K562 (cell line): ENCODE results near the gene BPTF. TPM values are rescaled to one million over a fixed set of nuclear protein-coding genes. Genes with fewer than 3 reads are reported as not detected.
"Not testable (repeated sequence)": the region's sequence is repeated elsewhere in the genome, so short reads cannot be mapped to it uniquely, and the experiment has no call there.

Experiments used
- ATAC-seq: fragments of 200-7000 bp; cut with Tn5 transposase; 3 replicates; pipeline ENCODE4 v1.9.1; 2020; ENCODE audit warnings: moderate library complexity
- BruUV-seq: library from RNA; stranded (reverse); fragments of 400-500 nt; replicated peaks from 2 replicates; lab custom pipeline; 2021; lab: Mats Ljungman, UMichigan
- CTCF ChIA-PET: fragments of 300-600 bp; formaldehyde crosslinking; extraction: SDS; loops from one replicate; lab custom pipeline; 2021; ENCODE audit warnings: low intra/inter-chr PET ratio; lab: Yijun Ruan, JAX
- POLR2A ChIA-PET: fragments of 300-600, 350-650 bp; sonication (Branson Sonifier 250); formaldehyde crosslinking; extraction: SDS; loops from one replicate; lab custom pipeline; 2021; ENCODE audit warnings: antibody characterized with exemption, inconsistent platforms; lab: Yijun Ruan, JAX
- DNase-seq, 4 experiments: peaks; one replicate each; pipeline versions ENCODE4 v3.0.0 to v3.0.0-alpha.2; 2011 to 2018; ENCODE audit warnings: low spot score in 3 of 4, mixed read lengths in 3 of 4; ENCODE audit errors: extremely low read depth in 1 of 4
- FAIRE-seq: peaks from 2 replicates; lab custom pipeline; 2011; peaks lifted over from hg19 to GRCh38; lab: Jason Lieb, UNC
- H2AFZ ChIP-seq: 2 replicates; pipeline ENCODE4 v1.6.0; 2011; ENCODE audit warnings: low read depth, low read length, control low read depth, inconsistent platforms
- H3K27ac ChIP-seq: fragments of 200-600 bp; 3 replicates; pipeline ENCODE4 v1.8.0; 2011; ENCODE audit warnings: low read depth, mild to moderate bottlenecking, control low read depth, inconsistent platforms, low read length, moderate library complexity, mixed read lengths; ENCODE audit errors: extremely low read depth
- H3K27me3 ChIP-seq, 2 experiments: fragments of 300-600 bp in 1 of 2; 2 replicates in 1 of 2; 3 replicates in 1 of 2; pipeline versions ENCODE4 v1.6.0 to v1.8.0; 2011; ENCODE audit warnings: inconsistent platforms in 2 of 2, low read length in 2 of 2, mild to moderate bottlenecking in 1 of 2, mixed read lengths in 1 of 2, moderate library complexity in 1 of 2; ENCODE audit not compliant: control insufficient read depth in 2 of 2, insufficient read depth in 2 of 2
- H3K36me3 ChIP-seq: fragments of 300-600 bp; 3 replicates; pipeline ENCODE4 v1.8.0; 2011; ENCODE audit warnings: mild to moderate bottlenecking, low read length, inconsistent platforms; ENCODE audit not compliant: control insufficient read depth, insufficient read depth
- H3K4me1 ChIP-seq, 2 experiments: fragments of 200-600 bp in 1 of 2; replicated peaks in 1 of 2; 2 replicates in 1 of 2; 3 replicates in 1 of 2; pipeline versions ENCODE4 v1.5.1 to v1.8.0; 2011; ENCODE audit warnings: inconsistent platforms in 2 of 2, low read length in 2 of 2, mild to moderate bottlenecking in 1 of 2, mixed read lengths in 1 of 2, moderate library complexity in 1 of 2; ENCODE audit not compliant: control insufficient read depth in 2 of 2, insufficient read depth in 2 of 2
- H3K4me2 ChIP-seq: 2 replicates; pipeline ENCODE4 v1.6.1; 2011; ENCODE audit warnings: low read length, control low read depth, inconsistent platforms, mixed read lengths; ENCODE audit not compliant: insufficient read depth
- H3K4me3 ChIP-seq: fragments of 200-600 bp; sonication (generic), shearing (Covaris generic); 2 replicates; pipeline ENCODE4 v1.5.1; 2016; ENCODE audit warnings: control low read depth, inconsistent platforms
- H3K79me2 ChIP-seq: fragments of 200-600 bp; 3 replicates; pipeline ENCODE4 v1.8.0; 2011; ENCODE audit warnings: low read length, inconsistent platforms; ENCODE audit not compliant: control insufficient read depth, insufficient read depth
- H3K9ac ChIP-seq, 2 experiments: 2 replicates each; pipeline versions ENCODE4 v1.6.0 to v1.6.1; 2011; ENCODE audit warnings: low read depth in 2 of 2, low read length in 2 of 2, control low read depth in 1 of 2, inconsistent platforms in 1 of 2, mild to moderate bottlenecking in 1 of 2, mixed read lengths in 1 of 2; ENCODE audit not compliant: insufficient read depth in 1 of 2
- H3K9me1 ChIP-seq: one replicate; pipeline ENCODE4 v1.6.0; 2011; ENCODE audit warnings: inconsistent platforms, mild to moderate bottlenecking, low read length, moderate library complexity; ENCODE audit not compliant: control insufficient read depth, insufficient read depth
- H3K9me3 ChIP-seq: replicated peaks from 2 replicates; pipeline ENCODE4 v1.5.1; 2011; ENCODE audit warnings: low read depth, low read length, inconsistent platforms; ENCODE audit not compliant: control insufficient read depth, insufficient read depth
- H4K20me1 ChIP-seq: replicated peaks from 2 replicates; pipeline ENCODE4 v1.6.1; 2011; ENCODE audit warnings: low read length, inconsistent platforms, mixed read lengths; ENCODE audit not compliant: control insufficient read depth, insufficient read depth
- CEBPB ChIP-seq: fragments of 450-650 bp; IDR thresholded peaks from 2 replicates; pipeline ENCODE4 v1.6.1; 2016; ENCODE audit warnings: missing genetic modification characterization, missing compliant biosample characterization
- CEBPG ChIP-seq, 3 experiments: fragments of 200-800 bp in 1 of 3; sonication (Bioruptor generic) in 1 of 3; sonication (generic) in 1 of 3; formaldehyde crosslinking in 1 of 3; IDR thresholded peaks in 2 of 3; conservative IDR thresholded peaks in 1 of 3; 2 replicates each; pipeline versions ENCODE4 v1.6.1 to v1.8.0; 2016 to 2022; ENCODE audit warnings: missing compliant biosample characterization in 2 of 3, missing genetic modification characterization in 2 of 3, mild to moderate bottlenecking in 1 of 3, missing genetic modification reagents in 1 of 3
- ZNF121 ChIP-seq: sonication (generic); formaldehyde crosslinking; conservative IDR thresholded peaks from 2 replicates; pipeline ENCODE4 v1.8.0; 2022; ENCODE audit warnings: missing genetic modification reagents
- WGBS: fragments of 100-300 bp; shearing (Covaris generic); methylation state at CpG from one replicate; pipeline ENCODE4 v1.1.6; 2016; ENCODE audit warnings: low coverage, mixed read lengths; ENCODE audit not compliant: insufficient coverage; ENCODE audit errors: missing lambda C conversion rate; 5-methylcytosine and 5-hydroxymethylcytosine counted together
- in situ Hi-C: fragments of 300-500 bp; cut with MboI; formaldehyde crosslinking; loops from 4 replicates; pipeline ENCODE4 v1.15.0; 2018; ENCODE audit warnings: inconsistent platforms, mixed read lengths
- intact Hi-C: fragments of 100-400 bp; cut with micrococcal nuclease; formaldehyde crosslinking; loops from 2 replicates; pipeline ENCODE4 v1.14.2; 2022
- polyA plus RNA-seq, 8 experiments: library from polyadenylated mRNA; depleted of rRNA in 4 of 8; stranded (reverse) in 5 of 8; unstranded in 3 of 8; fragments of >200 nt; fragmentation: Nextera tagmentation in 2 of 8; fragmentation: Illumina TruSeq in 1 of 8; extraction: Ambion mirVana in 2 of 8; extraction: Trizol in 1 of 8; gene quantifications; 2 replicates each; pipeline versions ENCODE4 v1.2.1 to v1.2.3, GENCODE V29; 2011 to 2014; ENCODE audit warnings: inconsistent platforms in 1 of 8, missing spikeins in 1 of 8
- total RNA-seq, 7 experiments: library from RNA; depleted of rRNA in 6 of 7; stranded (reverse); fragments of >200 nt in 6 of 7; fragmentation: Illumina TruSeq in 2 of 7; extraction: Trizol in 2 of 7; gene quantifications; 2 replicates each; pipeline versions ENCODE4 v1.2.1 to v1.2.3, GENCODE V29; 2011 to 2021; ENCODE audit warnings: low replicate concordance in 1 of 7

Gene BPTF
- total and polyA plus RNA-seq, 9 of the 15 experiments (the other 6 are each of a cell fraction or from before 2014, with no cell fraction given) = 12.5 to 52.1 (median 26.9) TPM

GRCh38 chr17:67905298-67905697 lies 80.0 kb downstream of the BPTF start:
- TF ChIP-seq ZNF121 (CRISPR knock-in tag) = peak; percentile 86
- DNase-seq, FAIRE-seq, H3K4me2 ChIP-seq, in situ Hi-C loops, POLR2A ChIA-PET, ATAC-seq, CTCF ChIA-PET, H3K4me3 ChIP-seq, H3K27me3 ChIP-seq, H3K9me1 ChIP-seq, H3K9me3 ChIP-seq, H4K20me1 ChIP-seq, H2AFZ ChIP-seq, H3K27ac ChIP-seq, H3K4me1 ChIP-seq, intact Hi-C loops, H3K9ac ChIP-seq, BruUV-seq, H3K79me2 ChIP-seq: not testable (repeated sequence)
- peaks cover 57% of the 10 kb centered on the region; the same call in 2 of the 3 replicates for H3K36me3 ChIP-seq
- WGBS = 44% methylated on average over 2 of the region's 2 CpGs

- POLR2A ChIA-PET = interaction anchor here (0.6 to 1.2 kb wide), 2 partner anchors 83 to 126 kb away, joined by 3 read pairs; no protein-coding TSS in a partner anchor
- CTCF ChIA-PET; FAIRE-seq; H3K4me1 ChIP-seq; H3K9ac ChIP-seq; H3K4me3 ChIP-seq; H3K27ac ChIP-seq; H3K9me3 ChIP-seq; H4K20me1 ChIP-seq; H3K79me2 ChIP-seq; intact Hi-C loops; in situ Hi-C loops; H3K27me3 ChIP-seq; H3K9me1 ChIP-seq; BruUV-seq; H2AFZ ChIP-seq; DNase-seq; ATAC-seq; H3K4me2 ChIP-seq; TF ChIP-seq CEBPG (CRISPR knock-in tag; IDR thresholded peaks at IDR 0.05): not testable (repeated sequence)
- H3K36me3 ChIP-seq = peaks cover 66% of the 10 kb centered on the region
- TF ChIP-seq CEBPB (peak; percentile 60), CEBPG (tag; conservative IDR thresholded peaks at IDR 0.05 in 1 of 2, IDR thresholded peaks at IDR 0.05 in 1 of 2) (0 out of 4 replicates have a peak, but pooled peaks of 1 of the 2 experiments have one; percentile 39)
- WGBS = 87% methylated on average over 7 of the region's 7 CpGs
Measured at GRCh38 chr17:67910117-67910803, 85.0 kb downstream of the BPTF start.
